Stimulated activated CD8-positive, alpha-beta memory T cell treated with anti-CD3 and anti-CD28 coated beads, Interleukin-2, amount 100 ng/mL, for 48 hours (primary cell): ENCODE measurements around the gene TRAPPC3L.

Experiments
- DNase-seq, 2 donors: peaks; one replicate each; pipeline ENCODE4 v3.0.0-alpha.2; 2020; ENCODE audit warnings: low read depth in 2 of 2

The TRAPPC3L gene

DNA sequence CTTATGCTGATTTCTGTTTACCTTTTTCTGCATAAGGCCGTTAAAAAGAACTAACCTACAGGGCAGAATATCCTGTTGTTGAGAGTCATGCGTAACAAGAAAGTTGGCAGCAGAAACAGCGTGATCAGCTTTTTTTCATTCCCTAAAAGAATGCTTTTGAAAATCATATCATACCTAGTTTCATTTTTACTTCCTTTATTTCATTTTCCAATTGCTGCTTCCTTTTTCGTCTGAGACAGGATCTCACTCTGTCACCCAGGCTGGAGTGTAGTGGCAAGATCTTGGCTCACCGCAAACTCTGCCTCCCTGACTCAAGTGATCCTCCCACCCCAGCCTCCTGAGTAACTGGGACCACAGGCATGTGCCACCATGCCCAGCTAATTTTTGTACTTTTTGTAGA is 80.2 kb downstream of the TRAPPC3L start:
- no peak for DNase-seq

GRCh38 chr6:116463301-116463700 is 82.2 kb downstream of the TRAPPC3L start:
- DNase-seq: no peak

DNA sequence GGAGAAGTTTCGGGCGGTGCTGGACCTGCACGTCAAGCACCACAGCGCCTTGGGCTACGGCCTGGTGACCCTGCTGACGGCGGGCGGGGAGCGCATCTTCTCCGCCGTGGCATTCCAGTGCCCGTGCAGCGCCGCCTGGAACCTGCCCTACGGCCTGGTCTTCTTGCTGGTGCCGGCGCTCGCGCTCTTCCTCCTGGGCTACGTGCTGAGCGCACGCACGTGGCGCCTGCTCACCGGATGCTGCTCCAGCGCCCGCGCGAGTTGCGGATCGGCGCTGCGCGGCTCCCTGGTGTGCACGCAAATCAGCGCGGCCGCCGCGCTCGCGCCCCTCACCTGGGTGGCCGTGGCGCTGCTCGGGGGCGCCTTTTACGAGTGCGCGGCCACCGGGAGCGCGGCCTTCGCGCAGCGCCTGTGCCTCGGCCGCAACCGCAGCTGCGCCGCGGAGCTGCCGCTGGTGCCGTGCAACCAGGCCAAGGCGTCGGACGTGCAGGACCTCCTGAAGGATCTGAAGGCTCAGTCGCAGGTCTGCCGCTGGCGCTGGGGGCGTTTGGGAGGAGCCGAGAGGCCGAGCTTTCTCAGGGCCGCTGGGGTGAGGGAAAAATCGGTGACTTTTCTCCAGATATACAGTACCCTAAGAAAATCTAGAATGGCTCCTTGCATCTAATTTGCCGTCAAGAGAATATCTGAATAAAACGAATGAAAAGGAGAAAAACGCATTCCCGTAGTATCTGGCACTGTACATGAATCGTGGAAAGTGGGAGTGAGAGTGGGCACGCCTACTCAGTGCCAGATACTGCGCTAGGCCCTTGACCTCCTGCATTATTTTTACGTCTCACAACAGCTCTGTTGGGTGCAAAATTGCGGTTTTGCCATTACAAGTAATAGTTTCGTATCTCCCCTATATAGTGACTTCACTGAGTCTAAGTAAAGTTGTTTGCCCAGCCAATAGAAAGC is 83.3 kb downstream of the TRAPPC3L start:
- peak; percentile 26 to 44 for DNase-seq

DNA sequence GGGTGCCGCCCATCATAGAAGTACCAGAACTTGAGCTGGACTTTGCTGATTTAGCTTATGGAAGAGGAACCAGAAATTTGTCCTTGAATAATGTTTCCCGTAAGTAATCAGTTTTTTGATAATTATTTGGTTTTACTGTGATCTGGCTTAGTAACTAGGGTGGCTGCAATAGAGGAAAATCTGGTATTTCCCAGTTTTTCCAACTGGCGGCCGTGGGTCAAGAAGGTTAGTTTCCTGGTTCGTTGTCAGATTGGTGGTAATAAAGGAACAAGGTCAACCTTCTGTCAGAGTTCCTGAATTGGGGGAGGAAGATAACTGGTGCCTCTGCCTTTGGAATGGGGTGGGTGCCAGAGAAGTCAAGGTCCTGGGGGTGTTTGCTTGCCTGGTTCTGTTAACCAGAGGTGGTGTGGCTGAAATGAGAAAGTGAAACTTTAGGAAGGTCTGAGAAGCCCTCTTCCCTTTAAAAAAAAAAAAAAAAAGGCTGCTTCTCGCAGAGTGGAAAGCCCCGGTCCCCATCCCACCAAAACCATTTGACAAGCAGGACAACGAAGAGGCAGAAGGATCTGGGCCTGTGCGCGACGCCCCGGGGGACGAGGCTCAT is 84.1 kb downstream of the TRAPPC3L start, which contains the start of gene CALHM6:
Gene CALHM6 (plus strand): TSS at position 45 of the 601 bp plus-strand sequence. CDS start 555 bp downstream, at position 600.
- DNase-seq: no peak

- no peak for DNase-seq
Measured at GRCh38 chr6:116459927-116460326, 85.6 kb downstream of the TRAPPC3L start.

- DNase-seq: no peak
Measured at GRCh38 chr6:116458264-116458663, 87.2 kb downstream of the TRAPPC3L start.

DNA sequence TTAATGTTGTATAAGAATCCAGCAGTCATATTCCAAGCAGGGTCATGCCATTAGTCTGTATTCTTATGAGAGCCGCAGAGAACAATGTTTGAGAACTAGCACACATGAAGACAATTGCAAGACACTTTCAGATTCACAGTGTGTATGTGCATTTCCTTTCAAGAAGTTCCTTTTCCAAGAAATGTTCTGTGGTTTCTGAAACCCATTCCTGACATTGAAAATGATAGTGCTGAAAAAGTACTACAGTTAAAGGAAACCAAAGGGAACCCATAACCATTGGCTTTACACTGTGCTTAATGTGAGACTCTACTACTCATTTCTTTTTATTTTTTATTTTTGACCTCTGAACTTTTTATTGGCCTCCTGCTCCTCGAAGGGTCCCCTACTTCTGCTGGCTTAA is 88.6 kb downstream of the TRAPPC3L start:
- no peak for DNase-seq

GRCh38 chr6:116456106-116456505 is 89.4 kb downstream of the TRAPPC3L start:
- no peak for DNase-seq

DNA sequence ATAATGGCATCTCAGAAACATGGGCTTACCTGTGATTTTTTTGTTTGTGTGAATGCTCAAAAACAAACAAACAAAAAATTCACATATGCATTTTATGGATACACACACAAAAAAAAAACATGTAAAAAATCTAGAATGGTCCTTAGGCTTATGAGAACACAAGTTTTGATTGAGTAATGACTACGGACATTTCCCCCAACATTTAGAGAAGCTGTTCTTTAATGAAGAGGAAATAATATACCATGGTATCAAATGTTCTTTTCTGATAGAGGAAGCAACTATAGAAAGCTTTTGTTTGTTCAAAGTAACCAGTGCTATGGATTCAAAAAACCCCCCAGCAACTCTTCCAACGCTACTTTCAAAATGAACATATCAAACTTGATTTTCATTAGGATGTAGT is 93.0 kb downstream of the TRAPPC3L start:
- no peak for DNase-seq

DNA sequence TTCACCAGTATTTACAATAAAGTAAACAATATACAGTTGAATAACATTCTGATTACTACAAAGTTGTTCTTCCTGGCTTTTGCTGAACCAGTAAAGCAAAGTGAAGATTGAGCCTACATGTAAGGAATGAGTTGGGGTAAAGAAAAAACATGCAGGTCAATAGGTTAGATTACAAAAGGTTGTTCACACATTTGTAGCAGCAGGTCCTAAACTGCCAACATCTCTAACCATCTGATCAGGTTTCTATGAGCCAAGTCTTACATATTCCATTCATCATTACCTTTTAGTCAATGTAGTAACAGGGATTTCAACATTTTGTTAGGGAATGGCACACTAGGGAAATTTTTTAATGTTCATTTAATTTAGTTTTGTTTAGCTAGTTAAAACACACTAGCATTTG is 93.6 kb downstream of the TRAPPC3L start:
- no peak for DNase-seq

GRCh38 chr6:116450769-116451740 is 94.4 kb downstream of the TRAPPC3L start:
- DNase-seq: no peak

DNA sequence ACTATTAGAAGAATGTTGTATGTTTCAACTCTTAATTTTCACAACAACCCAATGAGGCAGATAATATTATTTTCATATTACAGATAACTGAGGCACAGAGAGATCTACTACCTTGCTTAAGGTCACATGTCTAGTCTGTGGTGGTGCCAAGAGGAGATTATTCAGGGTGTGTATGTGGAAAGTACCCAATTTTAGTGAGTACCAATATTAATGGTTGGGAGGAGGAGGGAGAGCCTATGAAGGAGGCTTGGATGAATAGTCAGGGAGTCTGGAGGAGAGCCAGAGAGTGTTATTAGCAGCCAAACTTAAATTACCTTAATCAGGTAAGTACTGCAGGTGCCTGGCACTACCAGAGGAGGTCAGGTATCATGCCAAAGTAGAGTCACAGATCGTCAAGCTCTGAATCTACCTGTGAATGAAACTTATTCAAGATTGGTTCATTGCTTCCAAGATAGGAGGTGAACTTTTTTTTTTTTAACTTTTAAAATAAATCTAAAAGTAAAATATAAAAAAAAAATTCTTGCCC is 95.2 kb downstream of the TRAPPC3L start:
- no peak for DNase-seq

GRCh38 chr6:116449565-116449964 is 95.9 kb downstream of the TRAPPC3L start:
- no peak for DNase-seq

GRCh38 chr6:116447496-116448011 is 97.9 kb downstream of the TRAPPC3L start:
- DNase-seq: no peak

DNA sequence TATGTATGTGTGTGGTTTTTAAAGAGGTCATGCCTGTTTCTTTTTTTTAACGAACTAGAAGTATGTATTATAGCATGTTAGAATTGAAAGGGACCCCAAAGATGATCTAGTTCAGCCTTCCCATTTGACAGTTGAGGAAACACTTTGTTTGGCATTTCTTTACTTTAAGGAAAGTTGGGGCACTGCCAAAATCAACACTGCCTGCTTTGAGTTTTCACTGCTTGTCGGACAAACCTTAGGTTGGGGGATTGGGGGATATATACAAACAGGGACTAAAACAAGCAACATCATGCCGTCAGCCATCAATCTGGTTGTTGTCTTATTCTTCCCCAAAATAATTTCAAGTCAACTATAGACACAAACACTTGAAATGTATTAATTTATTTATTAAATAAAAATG is 98.4 kb downstream of the TRAPPC3L start:
- DNase-seq: no peak

- no peak for DNase-seq
Measured at GRCh38 chr6:116446399-116446798, 99.1 kb downstream of the TRAPPC3L start.

- DNase-seq: no peak
Measured at GRCh38 chr6:116445102-116445501, 100.4 kb downstream of the TRAPPC3L start.
